Lower leg skin (tissue), 3 donors: Measurements from ENCODE around the gene NRL.

Experiments
- POLR2A ChIP-seq, 2 donors: fragments of 450-650 bp; IDR thresholded peaks; one replicate each; pipeline ENCODE4 v1.6.1; 2016 to 2017; ENCODE audit warnings: antibody characterized with exemption in 2 of 2, mild to moderate bottlenecking in 1 of 2, moderate library complexity in 1 of 2
- TF ChIP-seq, protein P1 (sequence below), 3 donors: fragments of 450-650 bp; IDR thresholded peaks; one replicate each; pipeline ENCODE4 v1.5.1; 2016; ENCODE audit warnings: antibody characterized with exemption in 3 of 3, mild to moderate bottlenecking in 3 of 3, moderate library complexity in 2 of 3

DNA sequence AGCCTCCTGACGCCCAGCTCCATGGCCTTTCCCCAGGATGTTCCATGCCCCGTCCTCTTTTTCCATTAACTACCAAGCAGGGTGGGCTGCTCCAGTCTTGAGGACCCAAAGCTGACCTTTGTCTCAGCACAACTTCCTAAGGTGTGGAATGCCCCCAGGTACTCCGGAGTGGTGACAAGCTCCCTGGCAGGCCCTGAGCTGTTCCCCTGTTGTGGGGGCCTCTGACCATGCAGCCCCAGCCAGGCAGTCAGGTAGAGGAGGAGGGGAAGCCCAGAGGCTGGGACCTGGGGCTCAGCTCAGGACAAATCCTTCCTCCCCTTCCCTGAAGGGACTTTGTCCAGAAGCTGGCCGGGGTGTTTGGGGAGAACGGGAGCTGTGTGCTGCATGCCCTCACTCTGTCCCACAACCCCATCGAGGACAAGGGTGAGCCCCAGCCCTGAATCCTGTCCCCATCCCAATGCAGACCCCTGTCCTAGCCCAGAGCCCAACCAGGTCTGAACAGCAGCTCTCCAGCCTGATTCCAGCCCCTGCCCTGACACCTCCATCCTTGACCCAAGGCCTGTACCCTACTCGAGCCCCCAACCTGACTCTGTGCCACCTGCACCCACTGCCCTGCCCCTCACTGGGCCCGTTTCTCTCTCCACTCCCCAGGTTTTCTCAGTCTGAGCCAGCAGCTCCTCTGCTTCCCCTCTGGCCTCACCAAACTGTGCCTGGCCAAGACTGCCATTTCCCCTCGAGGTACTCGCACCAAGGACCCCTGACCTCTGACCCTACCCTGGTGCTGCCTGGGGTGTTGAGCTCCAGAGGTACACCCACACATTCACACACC is 58.6 kb downstream of the NRL start:
- TF ChIP-seq, protein P1, sequence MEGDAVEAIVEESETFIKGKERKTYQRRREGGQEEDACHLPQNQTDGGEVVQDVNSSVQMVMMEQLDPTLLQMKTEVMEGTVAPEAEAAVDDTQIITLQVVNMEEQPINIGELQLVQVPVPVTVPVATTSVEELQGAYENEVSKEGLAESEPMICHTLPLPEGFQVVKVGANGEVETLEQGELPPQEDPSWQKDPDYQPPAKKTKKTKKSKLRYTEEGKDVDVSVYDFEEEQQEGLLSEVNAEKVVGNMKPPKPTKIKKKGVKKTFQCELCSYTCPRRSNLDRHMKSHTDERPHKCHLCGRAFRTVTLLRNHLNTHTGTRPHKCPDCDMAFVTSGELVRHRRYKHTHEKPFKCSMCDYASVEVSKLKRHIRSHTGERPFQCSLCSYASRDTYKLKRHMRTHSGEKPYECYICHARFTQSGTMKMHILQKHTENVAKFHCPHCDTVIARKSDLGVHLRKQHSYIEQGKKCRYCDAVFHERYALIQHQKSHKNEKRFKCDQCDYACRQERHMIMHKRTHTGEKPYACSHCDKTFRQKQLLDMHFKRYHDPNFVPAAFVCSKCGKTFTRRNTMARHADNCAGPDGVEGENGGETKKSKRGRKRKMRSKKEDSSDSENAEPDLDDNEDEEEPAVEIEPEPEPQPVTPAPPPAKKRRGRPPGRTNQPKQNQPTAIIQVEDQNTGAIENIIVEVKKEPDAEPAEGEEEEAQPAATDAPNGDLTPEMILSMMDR (IDR thresholded peaks at IDR 0.05): no peak
- no peak for TF ChIP-seq POLR2A (IDR thresholded peaks at IDR 0.05)
